ENCODE data around the gene TMEM87B.

DNA sequence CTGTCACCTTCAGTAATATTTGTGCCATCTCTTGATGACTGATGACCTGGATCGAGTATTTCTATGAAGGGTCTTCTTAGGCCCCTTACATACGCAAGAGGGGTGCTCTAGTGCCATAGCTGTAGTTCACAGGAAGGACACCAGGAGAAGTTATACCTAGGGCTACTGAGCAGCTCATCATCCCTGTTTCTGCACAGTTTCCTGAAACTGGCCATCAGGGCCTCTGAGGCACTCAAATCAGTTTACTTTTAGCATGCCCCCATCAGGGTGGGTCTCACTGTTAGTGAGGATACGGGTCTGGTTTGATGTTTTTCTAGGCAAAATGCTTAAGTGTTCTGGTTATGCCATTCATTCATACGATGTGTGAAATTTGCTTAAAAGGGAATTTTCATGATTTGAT lies 63.1 kb downstream of the TMEM87B start:
- TF ChIP-seq SRF (IDR thresholded peaks at IDR 0.05; ENCODE audit: low read depth, low read length) = no peak
- TF ChIP-seq CEBPB (IDR thresholded peaks at IDR 0.05; ENCODE audit: low read depth, low read length) = no peak
- TF ChIP-seq, protein P1, sequence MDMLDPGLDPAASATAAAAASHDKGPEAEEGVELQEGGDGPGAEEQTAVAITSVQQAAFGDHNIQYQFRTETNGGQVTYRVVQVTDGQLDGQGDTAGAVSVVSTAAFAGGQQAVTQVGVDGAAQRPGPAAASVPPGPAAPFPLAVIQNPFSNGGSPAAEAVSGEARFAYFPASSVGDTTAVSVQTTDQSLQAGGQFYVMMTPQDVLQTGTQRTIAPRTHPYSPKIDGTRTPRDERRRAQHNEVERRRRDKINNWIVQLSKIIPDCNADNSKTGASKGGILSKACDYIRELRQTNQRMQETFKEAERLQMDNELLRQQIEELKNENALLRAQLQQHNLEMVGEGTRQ (IDR thresholded peaks at IDR 0.05; ENCODE audit: low read length) = no peak
- TF ChIP-seq SP2 (IDR thresholded peaks at IDR 0.05; ENCODE audit: low read length) = no peak

All from H1 (cell line).